ENCODE results near the gene RABGGTA.

- TF ChIP-seq, protein P1, sequence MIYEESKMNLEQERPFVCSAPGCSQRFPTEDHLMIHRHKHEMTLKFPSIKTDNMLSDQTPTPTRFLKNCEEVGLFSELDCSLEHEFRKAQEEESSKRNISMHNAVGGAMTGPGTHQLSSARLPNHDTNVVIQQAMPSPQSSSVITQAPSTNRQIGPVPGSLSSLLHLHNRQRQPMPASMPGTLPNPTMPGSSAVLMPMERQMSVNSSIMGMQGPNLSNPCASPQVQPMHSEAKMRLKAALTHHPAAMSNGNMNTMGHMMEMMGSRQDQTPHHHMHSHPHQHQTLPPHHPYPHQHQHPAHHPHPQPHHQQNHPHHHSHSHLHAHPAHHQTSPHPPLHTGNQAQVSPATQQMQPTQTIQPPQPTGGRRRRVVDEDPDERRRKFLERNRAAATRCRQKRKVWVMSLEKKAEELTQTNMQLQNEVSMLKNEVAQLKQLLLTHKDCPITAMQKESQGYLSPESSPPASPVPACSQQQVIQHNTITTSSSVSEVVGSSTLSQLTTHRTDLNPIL (CRISPR knock-in tag; IDR thresholded peaks at IDR 0.05) = no peak
- TF ChIP-seq GATAD2A (IDR thresholded peaks at IDR 0.05) (no peak), FOXK2 (conservative IDR thresholded peaks at IDR 0.05 in 1 of 2, IDR thresholded peaks at IDR 0.05 in 1 of 2; ENCODE audit: low read depth in 2 of 2) (no peak), ZNF561 (CRISPR knock-in tag; conservative IDR thresholded peaks at IDR 0.05) (no peak), ZNF280B (CRISPR knock-in tag; IDR thresholded peaks at IDR 0.05) (no peak)
Measured at GRCh38 chr14:24307156-24307574, 35.8 kb upstream of the RABGGTA start.

All from K562 (cell line).